Gastrocnemius medialis (tissue), 4 donors: ENCODE results near the gene ITIH4. TPM values are rescaled to one million over a fixed set of nuclear protein-coding genes. Genes with fewer than 3 reads are reported as not detected.
A peak's percentile ranks its signal among the peaks of the same experiment; 100 is the strongest.

Experiments used
- ATAC-seq, 2 donors: fragments of 150-250 bp; one replicate each; pipeline ENCODE4 v1.9.1; 2016
- DNase-seq, 2 donors: peaks; one replicate each; pipeline ENCODE4 v3.0.0-alpha.2; 2019
- H3K27ac ChIP-seq, 4 donors: fragments of 200-600 bp; sonication (generic); 1 replicate in 1 of 4; 2 replicates in 3 of 4; pipeline ENCODE4 v1.5.1; 2016 to 2018; ENCODE audit warnings: mild to moderate bottlenecking in 2 of 4, moderate library complexity in 1 of 4
- H3K27me3 ChIP-seq, 3 donors: fragments of 200-600 bp; sonication (generic) in 2 of 3; 1 replicate in 1 of 3; 2 replicates in 2 of 3; pipeline versions ENCODE4 v1.5.1 to v1.6.0; 2016 to 2019; ENCODE audit warnings: mild to moderate bottlenecking in 1 of 3, moderate library complexity in 1 of 3
- H3K36me3 ChIP-seq, 2 donors: fragments of 200-600 bp; sonication (generic) in 1 of 2; one replicate each; pipeline ENCODE4 v1.5.1; 2017 to 2018
- H3K4me1 ChIP-seq, 2 donors: fragments of 200-600 bp; sonication (generic) in 1 of 2; one replicate each; pipeline ENCODE4 v1.5.1; 2016 to 2017; ENCODE audit warnings: mild to moderate bottlenecking in 2 of 2
- H3K4me3 ChIP-seq, 4 donors: fragments of 200-600 bp; sonication (generic) in 3 of 4; 1 replicate in 1 of 4; 2 replicates in 3 of 4; pipeline ENCODE4 v1.5.1; 2016 to 2019; ENCODE audit warnings: mild to moderate bottlenecking in 2 of 4
- H3K9me3 ChIP-seq, 3 donors: fragments of 200-600 bp; sonication (generic) in 2 of 3; 1 replicate in 1 of 3; 2 replicates in 2 of 3; pipeline ENCODE4 v1.5.1; 2016 to 2019
- CTCF ChIP-seq, 5 experiments: fragments of 450-650 bp in 3 of 5; fragments of 200-600 bp in 2 of 5; sonication (generic) in 2 of 5; IDR thresholded peaks in 4 of 5; conservative IDR thresholded peaks in 1 of 5; 1 replicate in 4 of 5; 2 replicates in 1 of 5; pipeline ENCODE4 v1.5.1; 2016 to 2019; ENCODE audit warnings: antibody characterized with exemption in 5 of 5, mild to moderate bottlenecking in 3 of 5, moderate library complexity in 3 of 5
- POLR2A ChIP-seq, 2 donors: fragments of 450-650 bp; IDR thresholded peaks; one replicate each; pipeline ENCODE4 v1.6.1; 2017; ENCODE audit warnings: antibody characterized with exemption in 2 of 2, mild to moderate bottlenecking in 2 of 2, moderate library complexity in 2 of 2
- in situ Hi-C, 4 donors: fragments of 200-750 bp; cut with MboI; loops; one replicate each; pipeline versions ENCODE4 v1.15.0 to v1.8.0; 2017; ENCODE audit warnings: low sequenced_read_pairs in 4 of 4
- intact Hi-C: fragments of 100-400 bp; cut with DNase I; formaldehyde crosslinking; loops from one replicate; pipeline ENCODE4 v1.15.1; 2023; ENCODE audit warnings: low total_unique reads
- total RNA-seq, 4 donors: library from RNA; depleted of rRNA; stranded (reverse); fragments of >200 nt; gene quantifications; one replicate each; pipeline versions ENCODE4 v1.1.0 to v1.2.3, GENCODE V29; 2016

ITIH4 gene
- total RNA-seq, 4 donors from 2014 or later, result 3.5 to 20.4 (median 12.7) TPM

GRCh38 chr3:52877085-52877484 lies 46.6 kb upstream of the ITIH4 start:
- intact Hi-C loops (no loop called here), in situ Hi-C loops (no loop called here)
- DNase-seq (no peak), ATAC-seq (no peak)
- Histone ChIP-seq H3K9me3 (no peaks in the 10 kb centered on the region), H3K27ac (no peak overlapping the region), H3K27me3 (no peaks in the 10 kb centered on the region), H3K4me1 (peaks cover 5 to 10% of the 10 kb centered on the region in 2 donors), H3K36me3 (no peaks in the 10 kb centered on the region), H3K4me3 (no peak overlapping the region)
- TF ChIP-seq POLR2A (IDR thresholded peaks at IDR 0.05), result no peak

DNA sequence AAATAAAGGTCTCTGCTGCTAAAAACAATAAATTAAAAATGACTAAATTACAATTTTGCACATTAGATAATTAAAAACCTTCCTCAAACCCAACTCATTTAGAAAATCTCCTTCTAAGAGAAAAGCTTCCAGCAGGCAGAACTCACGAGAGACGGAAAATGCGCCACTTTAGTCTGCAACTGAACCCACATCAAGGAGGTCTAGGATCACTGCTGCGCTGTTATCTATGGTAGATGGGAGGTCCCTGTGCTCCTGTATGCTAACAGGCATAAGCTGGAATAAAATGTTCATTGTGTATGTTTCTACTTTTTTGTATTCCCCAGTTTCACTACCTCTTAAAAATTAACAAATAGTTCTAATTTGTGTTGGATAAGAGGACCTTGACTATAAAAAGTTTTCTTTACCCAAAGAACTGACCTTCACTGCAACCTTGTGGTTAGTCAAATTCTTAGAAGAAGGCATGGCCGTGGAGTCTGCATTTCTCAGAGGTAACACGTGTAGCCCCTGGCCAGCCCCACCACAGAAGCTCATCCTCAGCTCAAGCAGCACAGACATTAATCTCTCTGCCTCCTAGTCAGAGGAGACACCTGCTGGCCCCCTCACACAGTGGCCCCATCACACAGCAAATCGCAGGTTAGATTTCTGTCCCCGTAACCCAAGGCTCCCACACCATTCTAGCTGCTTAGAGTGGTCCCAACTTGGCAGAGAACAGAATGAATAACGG lies 44.6 kb upstream of the ITIH4 start:
- Histone ChIP-seq H3K4me3 (no peak overlapping the region), H3K9me3 (no peaks in the 10 kb centered on the region), H3K36me3 (no peaks in the 10 kb centered on the region), H3K27me3 (no peaks in the 10 kb centered on the region), H3K27ac (no peak overlapping the region), H3K4me1 (peaks cover 3 to 10% of the 10 kb centered on the region in 2 donors)
- in situ Hi-C loops (loop anchor here in 1 of 4 donors (25.0 kb wide), 1 partner anchor 187 kb away; no protein-coding TSS in a partner anchor), intact Hi-C loops (no loop called here)
- no peak for ATAC-seq
- no peak for TF ChIP-seq POLR2A (IDR thresholded peaks at IDR 0.05)
- TF ChIP-seq CTCF (IDR thresholded peaks at IDR 0.05 in 4 of 5, conservative IDR thresholded peaks at IDR 0.05 in 1 of 5), result no peak
- no peak for DNase-seq

- Histone ChIP-seq H3K27ac (no peak overlapping the region), H3K4me1 (peaks cover 2 to 10% of the 10 kb centered on the region in 2 donors), H3K9me3 (no peaks in the 10 kb centered on the region), H3K36me3 (no peaks in the 10 kb centered on the region), H3K27me3 (no peaks in the 10 kb centered on the region), H3K4me3 (no peak overlapping the region)
- intact Hi-C loops, result no loop called here
- DNase-seq (no peak), ATAC-seq (no peak)
- TF ChIP-seq CTCF (IDR thresholded peaks at IDR 0.05 in 4 of 5, conservative IDR thresholded peaks at IDR 0.05 in 1 of 5) (no peak), POLR2A (IDR thresholded peaks at IDR 0.05) (no peak)
- in situ Hi-C loops, result loop anchor here in 1 of 4 donors (25.0 kb wide), 1 partner anchor 188 kb away; no protein-coding TSS in a partner anchor
Measured at GRCh38 chr3:52874160-52874701, 43.8 kb upstream of the ITIH4 start.

DNA sequence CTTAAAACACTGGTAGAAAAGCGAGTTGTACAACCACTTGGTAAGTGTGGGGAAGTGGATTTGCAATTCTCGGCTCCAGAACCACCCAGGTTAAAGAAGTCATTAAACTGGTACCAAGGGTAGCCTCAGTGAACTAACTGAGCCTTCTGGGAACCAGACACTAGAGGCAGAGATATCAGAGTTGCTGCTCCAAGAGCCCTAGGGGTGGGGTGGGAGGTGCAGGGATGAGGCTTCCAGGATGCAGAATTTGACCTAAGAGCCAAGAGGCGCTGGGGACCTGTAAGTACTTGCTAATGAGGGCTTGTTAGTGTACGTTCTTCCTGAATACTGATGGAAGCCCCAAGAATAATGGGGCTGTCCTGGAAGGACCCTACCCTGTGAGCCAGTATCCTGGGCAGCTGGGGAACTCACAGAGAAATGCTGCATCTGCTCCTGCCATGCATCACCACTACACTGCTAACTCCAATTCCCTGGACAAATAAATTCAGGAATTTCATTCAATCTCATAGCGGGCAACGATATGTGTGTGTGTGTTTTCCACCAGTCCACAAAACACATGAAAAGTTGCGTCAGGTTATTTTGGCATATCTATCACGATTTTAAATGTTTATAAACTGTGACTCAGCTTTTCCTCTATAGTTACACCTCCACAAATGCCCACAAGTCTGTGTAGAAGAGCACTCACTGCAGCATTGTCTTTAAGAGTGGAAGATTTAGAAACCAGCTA lies 43.1 kb upstream of the ITIH4 start:
- H3K27ac ChIP-seq, result no peak overlapping the region
- in situ Hi-C loops, result loop anchor here in 1 of 4 donors (25.0 kb wide), 1 partner anchor 189 kb away; no protein-coding TSS in a partner anchor
- H3K9me3 ChIP-seq, result no peaks in the 10 kb centered on the region
- no peak for TF ChIP-seq POLR2A (IDR thresholded peaks at IDR 0.05)
- no peak for TF ChIP-seq CTCF (IDR thresholded peaks at IDR 0.05 in 4 of 5, conservative IDR thresholded peaks at IDR 0.05 in 1 of 5)
- DNase-seq (no peak), ATAC-seq (peak in 1 of 2 donors; percentile 62)
- no peaks in the 10 kb centered on the region for H3K36me3 ChIP-seq
- H3K4me1 ChIP-seq, result peaks cover 0 to 10% of the 10 kb centered on the region in 2 donors
- intact Hi-C loops, result no loop called here
- no peaks in the 10 kb centered on the region for H3K27me3 ChIP-seq
- H3K4me3 ChIP-seq, result no peak overlapping the region

GRCh38 chr3:52872245-52872644 lies 41.8 kb upstream of the ITIH4 start:
- in situ Hi-C loops (loop anchor here in 1 of 4 donors (25.0 kb wide), 1 partner anchor 190 kb away; no protein-coding TSS in a partner anchor), intact Hi-C loops (no loop called here)
- no peak for ATAC-seq

More at GRCh38 chr3:52872245-52872644, 41.8 kb upstream of the ITIH4 start:
- no peaks in the 10 kb centered on the region for H3K27me3 ChIP-seq
- H3K9me3 ChIP-seq, result no peaks in the 10 kb centered on the region
- no peaks in the 10 kb centered on the region for H3K36me3 ChIP-seq
- no peak for DNase-seq
- H3K27ac ChIP-seq, result no peak overlapping the region
- no peak overlapping the region for H3K4me3 ChIP-seq
- H3K4me1 ChIP-seq, result peaks cover 0 to 10% of the 10 kb centered on the region in 2 donors
- TF ChIP-seq POLR2A (IDR thresholded peaks at IDR 0.05), result no peak
- TF ChIP-seq CTCF (IDR thresholded peaks at IDR 0.05 in 4 of 5, conservative IDR thresholded peaks at IDR 0.05 in 1 of 5), result no peak
